ENCODE results near the gene ZNF774. TPM values are rescaled to one million over a fixed set of nuclear protein-coding genes. Genes with fewer than 3 reads are reported as not detected.

The ZNF774 gene
- 3.4 and 3.6 TPM in 2 replicates for total RNA-seq

GRCh38 chr15:90352107-90352893, at the start of gene ZNF774:
TSS of gene ZNF774 (plus strand) at chr15:90352284. CDS start at chr15:90354661, 2,377 bp downstream.

GRCh38 chr15:90387534-90388461, 35.7 kb downstream of the ZNF774 start, which contains the start of gene IQGAP1:
TSS of gene IQGAP1 (plus strand) at chr15:90388242. CDS start at chr15:90388342, 100 bp downstream.

Other genes starting within 250 kb of the ZNF774 start
- gene IDH2, start 249.8 kb upstream of the ZNF774 start, total RNA-seq = 46.0 and 76.6 TPM in 2 replicates
- gene SEMA4B, start 151.0 kb upstream of the ZNF774 start, total RNA-seq = 138 and 191 TPM in 2 replicates
- gene CIB1, start 118.3 kb upstream of the ZNF774 start, total RNA-seq = 32.6 and 40.0 TPM in 2 replicates
- gene GDPGP1, start 118.1 kb upstream of the ZNF774 start, total RNA-seq = 1.1 and 5.1 TPM in 2 replicates
- not detected in 2 replicates for gene TTLL13, start 102.7 kb upstream of the ZNF774 start, total RNA-seq
- 95.4 and 121 TPM in 2 replicates for gene NGRN, start 86.6 kb upstream of the ZNF774 start, total RNA-seq
- gene IQGAP1, start 36.0 kb downstream of the ZNF774 start, total RNA-seq = 205 and 209 TPM in 2 replicates
- 7.2 and 8.5 TPM in 2 replicates for gene CRTC3, start 177.6 kb downstream of the ZNF774 start, total RNA-seq